CD14-positive monocyte (primary cell): Measurements from ENCODE around the gene SLC20A1. TPM values are rescaled to one million over a fixed set of nuclear protein-coding genes. Genes with fewer than 3 reads are reported as not detected.
A peak's percentile ranks its signal among the peaks of the same experiment; 100 is the strongest.
"Not testable (repeated sequence)": the region's sequence is repeated elsewhere in the genome, so short reads cannot be mapped to it uniquely, and the experiment has no call there.

Experiments used
- DNase-seq, 3 donors: peaks; one replicate each; pipeline ENCODE4 v3.0.0-alpha.2; 2011 to 2022
- H2AFZ ChIP-seq: 2 replicates; pipeline ENCODE4 v1.6.0; 2012; ENCODE audit warnings: mild to moderate bottlenecking, low read depth, low read length, inconsistent platforms; ENCODE audit not compliant: insufficient read depth, poor library complexity, severe bottlenecking
- H3K27ac ChIP-seq, 2 donors: 1 replicate in 1 of 2; 2 replicates in 1 of 2; pipeline ENCODE4 v1.5.1; 2012 to 2013; ENCODE audit warnings: low read length in 2 of 2, control low read depth in 1 of 2, inconsistent platforms in 1 of 2, low read depth in 1 of 2, mild to moderate bottlenecking in 1 of 2
- H3K27me3 ChIP-seq, 2 donors: one replicate each; pipeline versions ENCODE4 v1.6.0 to v1.6.1; 2011 to 2013; ENCODE audit warnings: low read length in 2 of 2; ENCODE audit not compliant: control insufficient read depth in 2 of 2, insufficient read depth in 2 of 2
- H3K36me3 ChIP-seq, 2 donors: replicated peaks in 1 of 2; 1 replicate in 1 of 2; 2 replicates in 1 of 2; pipeline versions ENCODE4 v1.5.1 to v1.6.1; 2012 to 2013; ENCODE audit warnings: low read length in 2 of 2, control low read depth in 1 of 2, inconsistent platforms in 1 of 2, mild to moderate bottlenecking in 1 of 2; ENCODE audit not compliant: insufficient read depth in 2 of 2, control insufficient read depth in 1 of 2
- H3K4me1 ChIP-seq, 2 donors: 1 replicate in 1 of 2; 2 replicates in 1 of 2; pipeline versions ENCODE4 v1.5.1 to v1.6.1; 2012 to 2013; ENCODE audit warnings: low read length in 2 of 2, control low read depth in 1 of 2, inconsistent platforms in 1 of 2, mild to moderate bottlenecking in 1 of 2, moderate library complexity in 1 of 2; ENCODE audit not compliant: insufficient read depth in 2 of 2, control insufficient read depth in 1 of 2
- H3K4me2 ChIP-seq: replicated peaks from 2 replicates; pipeline ENCODE3; 2012; ENCODE audit warnings: low read length, moderate library complexity, mild to moderate bottlenecking; ENCODE audit not compliant: poor library complexity, severe bottlenecking; ENCODE audit errors: extremely low read depth
- H3K4me3 ChIP-seq, 3 experiments: fragments of 200-600 bp in 1 of 3; sonication (generic) in 1 of 3; replicated peaks in 1 of 3; 1 replicate in 2 of 3; 2 replicates in 1 of 3; pipeline ENCODE4 v1.5.1; 2011 to 2013; ENCODE audit warnings: low read length in 3 of 3, mild to moderate bottlenecking in 3 of 3, control low read depth in 2 of 3, low read depth in 2 of 3, inconsistent platforms in 1 of 3, moderate library complexity in 1 of 3
- H3K79me2 ChIP-seq: 2 replicates; pipeline ENCODE4 v1.6.0; 2012; ENCODE audit warnings: mild to moderate bottlenecking, control low read depth, inconsistent platforms, low read length, moderate library complexity; ENCODE audit not compliant: insufficient read depth
- H3K9ac ChIP-seq: 2 replicates; pipeline ENCODE4 v1.6.0; 2017; ENCODE audit warnings: low read length, mild to moderate bottlenecking; ENCODE audit not compliant: insufficient read depth, poor library complexity, severe bottlenecking
- H3K9me3 ChIP-seq, 2 donors: replicated peaks in 1 of 2; 1 replicate in 1 of 2; 2 replicates in 1 of 2; pipeline versions ENCODE4 v1.5.1 to v1.6.1; 2012 to 2013; ENCODE audit warnings: low read length in 2 of 2, control low read depth in 1 of 2; ENCODE audit not compliant: control insufficient read depth in 1 of 2, insufficient read depth in 1 of 2
- H4K20me1 ChIP-seq: 2 replicates; pipeline ENCODE4 v1.6.0; 2012; ENCODE audit warnings: mild to moderate bottlenecking, low read length, control low read depth, moderate library complexity; ENCODE audit not compliant: insufficient read depth
- H3K27ac Mint-ChIP-seq, 7 donors: one replicate each; pipeline ENCODE4 v1.8.0; 2020; ENCODE audit warnings: mild to moderate bottlenecking in 7 of 7, mixed read lengths in 7 of 7, moderate library complexity in 6 of 7, inconsistent platforms in 2 of 7
- H3K27me3 Mint-ChIP-seq, 3 donors: one replicate each; pipeline ENCODE4 v1.8.0; 2021 to 2022; ENCODE audit warnings: low read depth in 3 of 3, mild to moderate bottlenecking in 3 of 3, mixed read lengths in 3 of 3, moderate library complexity in 3 of 3, inconsistent platforms in 1 of 3
- H3K36me3 Mint-ChIP-seq, 2 donors: one replicate each; pipeline ENCODE4 v1.8.0; 2020; ENCODE audit warnings: mixed read lengths in 2 of 2, inconsistent platforms in 1 of 2, mild to moderate bottlenecking in 1 of 2
- H3K4me1 Mint-ChIP-seq: one replicate; pipeline ENCODE4 v1.8.0; 2020; ENCODE audit warnings: mild to moderate bottlenecking, mixed read lengths
- H3K4me3 Mint-ChIP-seq, 2 donors: one replicate each; pipeline ENCODE4 v1.8.0; 2020; ENCODE audit warnings: mild to moderate bottlenecking in 2 of 2, mixed read lengths in 2 of 2, moderate library complexity in 1 of 2
- H3K9me3 Mint-ChIP-seq, 7 donors: one replicate each; pipeline ENCODE4 v1.8.0; 2020 to 2022; ENCODE audit warnings: mixed read lengths in 7 of 7, mild to moderate bottlenecking in 6 of 7, moderate library complexity in 6 of 7, inconsistent platforms in 2 of 7
- CTCF ChIP-seq: fragments of 200-600 bp; IDR thresholded peaks from one replicate; pipeline ENCODE4 v1.8.0; 2022; ENCODE audit warnings: antibody characterized with exemption, mild to moderate bottlenecking
- WGBS: methylation state at CpG from one replicate; pipeline ENCODE4 v1.1.5; 2013; ENCODE audit warnings: missing lambda C conversion rate; ENCODE audit not compliant: insufficient coverage; 5-methylcytosine and 5-hydroxymethylcytosine counted together
- intact Hi-C, 2 donors: fragments of 100-400 bp; cut with micrococcal nuclease; formaldehyde crosslinking; loops; one replicate each; pipeline versions ENCODE4 v1.15.0 to v1.15.1; 2023
- polyA plus RNA-seq, 3 donors: library from polyadenylated mRNA; depleted of rRNA in 1 of 3; unstranded in 2 of 3; stranded (reverse) in 1 of 3; fragments of 300-500 nt in 2 of 3; fragments of >200 nt in 1 of 3; fragmentation: Illumina TruSeq in 2 of 3; gene quantifications; 1 replicate in 2 of 3; 2 replicates in 1 of 3; pipeline ENCODE4 v1.2.3, GENCODE V29; 2012 to 2021

SLC20A1 gene
- polyA plus RNA-seq, 3 donors: 16.1 to 112 (median 36.3) TPM

DNA sequence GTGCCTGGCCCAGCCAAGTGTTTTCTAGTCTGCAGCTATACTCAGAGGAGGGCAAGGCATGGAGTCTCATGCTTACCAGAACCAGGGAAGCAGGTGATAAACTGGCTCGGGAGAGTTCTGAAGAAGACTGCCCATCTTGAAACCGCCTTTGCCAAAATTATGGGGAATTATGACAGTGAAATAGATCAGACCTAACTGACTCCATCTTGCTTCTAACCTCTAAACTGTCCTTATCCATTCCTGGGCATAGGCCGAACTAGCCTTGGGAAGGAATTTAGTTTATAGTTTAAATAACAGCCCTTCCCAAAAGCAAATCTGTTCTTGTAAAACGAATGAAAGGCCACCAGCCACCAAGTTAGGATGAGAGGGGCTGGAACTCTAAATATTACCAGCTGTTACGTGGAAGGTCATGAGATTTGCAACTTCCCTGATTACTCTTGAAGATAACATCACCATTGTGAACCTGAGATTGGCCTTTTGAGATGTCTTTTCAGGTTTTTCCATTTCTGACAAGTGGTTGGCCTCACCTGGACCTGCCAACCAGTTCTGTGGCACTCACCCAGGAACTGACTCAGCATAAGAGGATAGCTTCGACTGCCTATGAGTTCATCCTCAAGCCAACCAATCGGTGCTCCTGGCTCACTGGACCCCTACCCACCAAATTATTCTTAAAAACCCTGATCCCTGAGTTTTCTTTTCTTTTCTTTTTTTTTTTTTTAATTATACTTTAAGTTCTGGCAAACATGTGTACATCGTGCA, 37.9 kb upstream of the SLC20A1 start:
- no peak overlapping the region for H3K27ac ChIP-seq
- no peak for TF ChIP-seq CTCF
- H3K79me2 ChIP-seq: no peaks in the 10 kb centered on the region
- intact Hi-C loops: no loop called here
- Mint-ChIP-seq H3K27me3 (peaks cover 0 to 4% (median 2%) of the 10 kb centered on the region in 3 donors), H3K36me3 (peaks cover 0 to under 1% of the 10 kb centered on the region in 2 donors), H3K4me3 (no peak overlapping the region), H3K27ac (peak overlapping the region in 1 of 7 donors; percentile 13), H3K4me1 (no peaks in the 10 kb centered on the region), H3K9me3 (peaks cover 0 to 4% (median 3%) of the 10 kb centered on the region in 7 donors)
- no peaks in the 10 kb centered on the region for H3K36me3 ChIP-seq
- H3K4me2 ChIP-seq: no peak overlapping the region
- WGBS: 71% methylated on average over 3 of the region's 8 CpGs
- no peaks in the 10 kb centered on the region for H4K20me1 ChIP-seq
- no peak overlapping the region for H2AFZ ChIP-seq
- no peaks in the 10 kb centered on the region for H3K9me3 ChIP-seq
- DNase-seq: no peak
- no peaks in the 10 kb centered on the region for H3K4me1 ChIP-seq
- H3K27me3 ChIP-seq: no peaks in the 10 kb centered on the region
- no peak overlapping the region for H3K4me3 ChIP-seq
- H3K9ac ChIP-seq: no peak overlapping the region

DNA sequence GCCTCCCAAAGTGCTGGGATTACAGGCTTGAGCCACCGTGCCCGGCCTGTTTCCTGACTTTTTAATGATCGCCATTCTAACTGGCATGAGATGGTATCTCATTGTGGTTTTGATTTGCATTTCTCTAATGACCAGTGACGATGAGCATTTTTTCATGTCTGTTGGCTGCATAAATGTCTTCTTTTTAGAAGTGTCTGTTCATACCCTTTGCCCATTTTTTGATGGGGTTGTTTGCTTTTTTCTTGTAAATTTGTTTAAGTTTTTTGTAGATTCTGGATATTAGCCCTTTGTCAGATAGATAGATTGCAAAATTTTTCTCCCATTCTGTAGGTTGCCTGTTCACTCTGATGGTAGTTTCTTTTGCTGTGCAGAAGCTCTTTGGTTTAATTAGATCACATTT, 36.4 kb upstream of the SLC20A1 start:
- H3K4me3 ChIP-seq, H3K27me3 ChIP-seq, H2AFZ ChIP-seq, H3K9me3 Mint-ChIP-seq, intact Hi-C loops, H3K27me3 Mint-ChIP-seq, H3K4me1 ChIP-seq, H3K9ac ChIP-seq, H3K4me2 ChIP-seq, H3K36me3 ChIP-seq, H3K4me1 Mint-ChIP-seq, H3K79me2 ChIP-seq, DNase-seq, H3K4me3 Mint-ChIP-seq, H3K36me3 Mint-ChIP-seq, H3K9me3 ChIP-seq, H4K20me1 ChIP-seq, H3K27ac ChIP-seq: not testable (repeated sequence)
- WGBS: no CpG with 5 or more reads among the region's 4 CpGs
- H3K27ac Mint-ChIP-seq: peak overlapping the region in 1 of 7 donors; percentile 37

DNA sequence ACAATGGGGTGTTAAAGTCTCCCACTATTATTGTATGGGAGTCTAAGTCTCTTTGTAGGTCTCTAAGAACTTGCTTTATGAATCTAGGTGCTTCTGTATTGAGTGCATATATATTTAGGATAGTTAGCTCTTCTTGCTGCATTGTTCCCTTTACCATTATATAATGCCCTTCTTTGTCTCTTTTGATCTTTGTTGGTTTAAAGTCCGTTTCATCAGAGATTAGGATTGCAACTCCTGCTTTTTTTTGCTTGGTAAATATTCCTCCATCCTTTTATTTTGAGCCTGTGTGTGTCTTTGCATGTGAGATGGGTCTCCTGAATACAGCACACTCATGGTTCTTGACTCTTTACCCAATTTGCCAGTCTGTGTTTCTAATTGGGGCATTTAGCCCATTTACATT, 33.5 kb upstream of the SLC20A1 start:
- H3K9me3 ChIP-seq, intact Hi-C loops, H3K27ac ChIP-seq, H3K9ac ChIP-seq, H3K27me3 ChIP-seq, H2AFZ ChIP-seq, H3K4me2 ChIP-seq, H3K79me2 ChIP-seq, H4K20me1 ChIP-seq, H3K4me3 Mint-ChIP-seq, H3K36me3 ChIP-seq, H3K4me3 ChIP-seq, DNase-seq, H3K36me3 Mint-ChIP-seq, H3K27ac Mint-ChIP-seq, H3K27me3 Mint-ChIP-seq, H3K9me3 Mint-ChIP-seq, H3K4me1 ChIP-seq, H3K4me1 Mint-ChIP-seq: not testable (repeated sequence)
- no CpG with 5 or more reads among the region's 1 CpG for WGBS
